ENCODE measurements around the gene SH2D6.

- TF ChIP-seq, protein P1, sequence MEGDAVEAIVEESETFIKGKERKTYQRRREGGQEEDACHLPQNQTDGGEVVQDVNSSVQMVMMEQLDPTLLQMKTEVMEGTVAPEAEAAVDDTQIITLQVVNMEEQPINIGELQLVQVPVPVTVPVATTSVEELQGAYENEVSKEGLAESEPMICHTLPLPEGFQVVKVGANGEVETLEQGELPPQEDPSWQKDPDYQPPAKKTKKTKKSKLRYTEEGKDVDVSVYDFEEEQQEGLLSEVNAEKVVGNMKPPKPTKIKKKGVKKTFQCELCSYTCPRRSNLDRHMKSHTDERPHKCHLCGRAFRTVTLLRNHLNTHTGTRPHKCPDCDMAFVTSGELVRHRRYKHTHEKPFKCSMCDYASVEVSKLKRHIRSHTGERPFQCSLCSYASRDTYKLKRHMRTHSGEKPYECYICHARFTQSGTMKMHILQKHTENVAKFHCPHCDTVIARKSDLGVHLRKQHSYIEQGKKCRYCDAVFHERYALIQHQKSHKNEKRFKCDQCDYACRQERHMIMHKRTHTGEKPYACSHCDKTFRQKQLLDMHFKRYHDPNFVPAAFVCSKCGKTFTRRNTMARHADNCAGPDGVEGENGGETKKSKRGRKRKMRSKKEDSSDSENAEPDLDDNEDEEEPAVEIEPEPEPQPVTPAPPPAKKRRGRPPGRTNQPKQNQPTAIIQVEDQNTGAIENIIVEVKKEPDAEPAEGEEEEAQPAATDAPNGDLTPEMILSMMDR (IDR thresholded peaks at IDR 0.05), result no peak
- TF ChIP-seq CEBPB (IDR thresholded peaks at IDR 0.05) (no peak), JUN (IDR thresholded peaks at IDR 0.05) (no peak), HDAC2 (IDR thresholded peaks at IDR 0.05) (no peak), EP300 (IDR thresholded peaks at IDR 0.05) (no peak), ATOH8 (CRISPR knock-in tag; IDR thresholded peaks at IDR 0.05; ENCODE audit: low read depth) (no peak), POLR2AphosphoS2 (conservative IDR thresholded peaks at IDR 0.05; ENCODE audit: low read length) (no peak), RAD21 (conservative IDR thresholded peaks at IDR 0.05 in 1 of 2, IDR thresholded peaks at IDR 0.05 in 1 of 2) (no peak), RARB (CRISPR knock-in tag; IDR thresholded peaks at IDR 0.05) (no peak)
- TF ChIP-seq, protein P2, sequence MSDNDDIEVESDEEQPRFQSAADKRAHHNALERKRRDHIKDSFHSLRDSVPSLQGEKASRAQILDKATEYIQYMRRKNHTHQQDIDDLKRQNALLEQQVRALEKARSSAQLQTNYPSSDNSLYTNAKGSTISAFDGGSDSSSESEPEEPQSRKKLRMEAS (IDR thresholded peaks at IDR 0.05), result no peak
Observed at GRCh38 chr2:85458601-85459563, 40.4 kb downstream of the SH2D6 start.
